HG02571 (cell line): Measurements from ENCODE around the gene MAB21L1.

Experiments used
- ATAC-seq: cut with Tn5 transposase; IDR thresholded peaks from one replicate; pipeline ENCODE4 v1.9.1; 2021; ENCODE audit warnings: mild to moderate bottlenecking, moderate library complexity; ENCODE audit not compliant: unreplicated experiment

The MAB21L1 gene

GRCh38 chr13:35449821-35450220, 26.7 kb downstream of the MAB21L1 start:
- ATAC-seq: no peak

- no peak for ATAC-seq
These were observed 28.0 kb downstream of the MAB21L1 start for GRCh38 chr13:35448465-35448864.
